CD4-positive, alpha-beta T cell treated with Interleukin-4 for 1 hour (primary cell): Measurements from ENCODE around the gene APP.
"Not testable (repeated sequence)": the region's sequence is repeated elsewhere in the genome, so short reads cannot be mapped to it uniquely, and the experiment has no call there.

Source experiments
- DNase-seq, 2 donors: peaks; one replicate each; pipeline ENCODE4 v3.0.0-alpha.2; 2020 to 2022

Gene APP

DNA sequence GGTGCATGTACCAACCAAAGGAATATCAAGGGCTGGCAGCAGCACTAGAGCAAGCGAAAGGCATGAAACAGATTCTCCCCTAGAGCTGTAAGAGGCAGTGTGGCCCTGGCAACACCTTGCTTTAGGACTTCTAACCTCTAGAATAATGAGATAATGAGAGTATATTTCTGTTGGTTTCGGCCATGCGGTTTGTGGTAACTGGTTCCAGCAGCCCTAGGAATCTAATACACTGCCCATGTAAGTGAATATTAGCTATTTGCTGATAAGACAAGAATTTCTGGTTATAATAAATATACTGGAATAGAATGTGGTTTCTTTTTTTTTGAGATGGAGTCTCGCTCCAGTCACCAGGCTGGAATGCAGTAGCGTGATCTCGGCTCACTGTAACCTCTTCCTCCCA lies 236.4 kb downstream of the APP start:
- DNase-seq: no peak

DNA sequence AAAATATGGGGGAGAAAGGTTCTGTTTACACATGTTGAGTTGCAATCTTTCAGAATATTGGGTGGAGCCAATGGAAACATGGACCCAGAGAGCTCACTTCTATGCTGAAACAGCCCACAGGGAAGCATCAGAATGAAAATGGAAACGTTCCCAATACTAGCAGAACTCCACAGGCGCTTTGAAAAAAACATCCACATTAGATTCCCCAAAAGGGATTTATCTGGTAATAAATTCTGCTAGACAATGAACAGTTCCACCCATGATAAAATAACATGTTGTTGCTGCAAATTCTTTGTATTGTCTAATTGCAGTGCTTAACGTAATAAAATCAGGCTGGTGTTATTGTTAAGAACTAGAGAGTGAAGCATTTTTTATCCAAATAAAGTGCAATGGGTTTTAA lies 238.8 kb downstream of the APP start:
- DNase-seq: no peak

DNA sequence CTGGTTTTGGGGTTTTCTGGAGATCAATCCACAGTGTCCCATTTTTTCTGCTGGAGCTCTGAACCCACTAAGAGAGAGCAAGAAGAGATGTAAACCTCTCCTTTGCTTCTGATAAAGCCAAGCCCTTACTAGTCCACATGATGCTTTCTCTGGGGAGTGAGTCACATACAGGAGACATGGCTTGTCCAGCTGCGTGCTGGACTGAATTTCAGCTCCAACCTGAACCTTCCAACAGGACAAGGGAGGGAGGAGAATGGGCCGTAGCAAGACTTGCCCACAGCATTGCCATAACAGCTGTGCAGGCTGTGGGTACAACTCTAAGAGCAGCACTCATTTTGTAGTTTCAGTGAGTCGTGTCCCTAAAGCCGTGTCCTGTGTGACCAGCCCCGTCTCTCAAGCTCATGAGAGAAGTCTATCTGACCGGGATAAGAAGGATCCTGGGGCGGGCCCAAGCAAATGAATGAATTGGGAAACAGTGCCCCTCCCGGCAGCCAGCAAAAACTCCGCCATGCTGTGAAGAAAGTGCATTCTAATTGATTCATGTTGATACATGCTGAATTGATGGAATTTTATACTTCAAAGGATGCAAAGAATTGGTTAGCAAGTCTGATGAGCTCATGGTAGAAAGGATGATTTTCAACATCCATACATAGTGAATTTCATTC lies 240.6 kb downstream of the APP start:
- no peak for DNase-seq

DNA sequence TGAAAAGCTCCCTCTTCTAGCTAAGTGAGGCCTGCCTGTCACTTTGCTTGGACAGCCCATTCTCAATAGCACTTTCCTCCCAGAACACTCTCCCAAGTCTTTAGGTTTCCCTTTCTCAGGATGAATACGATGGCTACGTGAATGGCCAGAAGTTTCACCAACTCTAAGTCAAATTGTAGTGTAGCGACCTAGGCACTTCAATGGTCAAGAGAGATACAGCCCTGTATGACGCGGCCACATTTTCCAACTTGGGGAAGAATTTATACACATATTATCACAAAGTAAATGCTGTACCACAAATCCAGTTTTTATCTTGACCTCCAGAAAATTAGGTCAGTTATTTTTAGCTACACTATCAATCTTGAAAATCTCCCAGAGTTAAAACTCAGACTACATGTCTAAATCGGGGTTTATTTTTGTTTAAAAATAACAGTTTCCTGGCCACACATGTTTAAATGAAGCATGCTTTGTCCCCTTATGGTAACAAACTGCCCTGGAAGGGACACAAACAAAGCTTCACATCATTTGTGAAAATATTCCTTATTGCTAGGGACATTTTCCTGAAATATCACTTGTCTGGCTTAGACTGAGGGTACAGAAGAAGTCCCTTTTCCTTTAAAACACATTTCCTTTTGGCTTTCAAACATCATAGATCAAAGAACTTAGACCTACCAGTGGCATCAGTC lies 243.2 kb downstream of the APP start:
- no peak for DNase-seq

DNA sequence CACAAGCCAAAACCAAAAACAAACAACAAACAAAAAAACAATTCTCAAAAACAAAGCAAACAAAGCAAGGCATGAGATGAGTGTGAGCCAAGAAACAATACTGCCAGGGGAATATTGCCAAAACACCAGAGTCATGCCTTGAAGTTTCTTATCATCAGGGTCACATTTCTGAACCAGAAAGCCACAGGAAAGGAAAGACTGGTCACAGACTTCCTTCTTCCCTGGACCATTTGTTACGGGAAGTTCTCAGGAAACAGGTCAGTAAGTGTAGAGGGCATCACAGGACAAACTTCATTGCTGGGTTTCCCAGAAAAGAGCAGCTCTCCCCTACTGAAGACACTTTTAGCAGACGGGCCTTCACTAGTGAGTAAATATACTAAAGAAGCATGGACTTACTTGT lies 244.6 kb downstream of the APP start:
- no peak for DNase-seq

DNA sequence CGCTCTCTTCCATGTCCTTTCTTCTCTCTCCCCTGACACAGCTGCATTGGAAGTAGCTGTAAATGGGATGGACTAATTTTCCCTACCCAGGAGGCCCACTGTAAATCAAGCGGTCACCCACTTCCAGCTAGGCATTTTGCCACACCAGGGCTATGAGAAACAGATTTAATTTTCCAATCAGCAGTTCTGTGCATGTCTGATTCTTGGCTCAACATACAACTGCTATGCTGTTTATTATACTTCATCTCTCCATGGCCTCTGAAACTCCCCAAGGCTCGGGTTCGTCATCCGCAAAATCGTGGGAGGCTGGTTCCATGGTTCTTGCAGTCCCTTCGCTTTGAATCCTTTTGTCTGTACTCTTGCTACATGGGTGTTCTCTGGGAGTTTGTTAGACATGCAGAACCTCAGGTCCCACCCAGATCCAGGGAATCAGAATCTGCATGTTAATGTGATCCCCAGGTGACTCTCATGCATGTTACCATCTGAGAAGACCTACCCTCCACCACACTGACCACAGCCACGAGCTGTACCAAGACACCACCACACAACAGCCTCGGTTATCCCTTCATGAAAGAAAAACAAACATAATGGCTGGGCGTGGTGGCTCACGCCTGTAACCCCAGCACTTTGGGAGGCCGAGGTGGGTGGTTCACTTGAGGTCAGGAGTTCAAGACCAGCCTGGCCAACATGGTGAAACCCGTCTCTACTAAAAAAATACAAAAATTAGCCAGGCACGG lies 245.3 kb downstream of the APP start:
- DNase-seq: no peak

DNA sequence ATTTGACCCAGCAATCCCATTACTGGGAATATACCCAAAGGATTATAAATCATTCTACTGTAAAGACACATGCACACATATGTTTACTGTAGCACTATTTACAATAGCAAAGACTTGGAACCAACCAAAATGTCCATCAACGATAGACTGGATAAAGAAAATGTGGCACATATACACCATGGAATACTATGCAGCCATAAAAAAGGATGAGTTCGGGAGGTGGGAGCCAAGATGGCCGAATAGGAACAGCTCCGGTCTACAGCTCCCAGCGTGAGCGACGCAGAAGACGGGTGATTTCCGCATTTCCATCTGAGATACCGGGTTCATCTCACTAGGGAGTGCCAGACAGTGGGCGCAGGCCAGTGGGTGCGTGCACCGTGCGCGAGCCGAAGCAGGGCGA lies 252.4 kb downstream of the APP start:
- DNase-seq: not testable (repeated sequence)

DNA sequence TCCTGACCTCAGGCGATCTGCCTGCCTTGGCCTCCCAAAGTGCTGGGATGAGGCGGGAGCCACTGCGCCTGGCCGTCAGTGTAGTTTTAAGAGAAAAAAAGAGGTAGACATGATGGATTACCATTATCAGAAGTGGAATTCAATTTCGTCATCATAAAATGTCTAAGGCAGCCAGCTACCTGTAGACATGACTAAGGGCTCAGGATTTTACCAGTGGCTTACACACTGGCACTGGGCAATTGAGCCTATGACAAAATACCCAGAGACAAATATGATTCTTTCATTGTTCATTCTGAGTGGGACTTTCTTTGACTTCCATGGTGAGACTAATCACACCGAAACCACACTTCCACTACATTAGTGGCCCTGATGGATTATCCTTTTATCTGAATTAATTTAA lies 254.3 kb downstream of the APP start:
- no peak for DNase-seq

DNA sequence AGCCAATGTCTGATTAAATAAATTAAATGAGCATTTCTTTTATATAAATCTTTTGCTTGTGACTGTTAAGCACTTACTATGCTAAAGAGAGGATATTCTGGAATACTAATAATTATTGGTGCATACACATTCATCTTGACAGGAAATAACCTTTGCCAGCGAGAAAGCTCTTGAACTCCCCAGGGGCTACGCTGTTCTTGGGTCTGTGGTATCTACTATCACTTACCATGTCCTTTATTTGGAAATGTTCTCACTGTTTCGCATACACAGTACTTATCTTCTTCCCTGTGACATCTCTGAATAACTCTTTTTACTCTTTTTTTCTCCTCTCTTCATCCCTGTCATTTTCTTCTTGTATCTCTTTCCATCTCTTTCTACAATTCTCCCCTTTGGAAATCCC lies 257.1 kb downstream of the APP start:
- no peak for DNase-seq

DNA sequence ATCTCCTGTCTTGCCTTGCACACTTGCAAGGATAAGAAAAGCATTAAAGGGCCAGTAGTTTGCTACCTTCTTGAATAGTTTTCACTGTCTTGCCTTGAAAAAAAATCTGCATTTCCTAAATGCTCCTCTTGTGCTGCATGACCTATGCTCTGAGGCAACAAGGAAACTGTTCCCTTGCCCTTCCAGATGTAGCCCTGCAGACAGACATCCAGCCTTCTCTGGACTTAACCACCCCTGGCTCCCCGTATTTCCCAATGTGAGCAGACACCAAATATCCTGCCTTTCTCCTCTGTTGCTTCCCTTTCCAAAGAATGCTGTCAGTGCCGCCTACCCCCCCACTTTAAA lies 258.2 kb downstream of the APP start:
- no peak for DNase-seq

DNA sequence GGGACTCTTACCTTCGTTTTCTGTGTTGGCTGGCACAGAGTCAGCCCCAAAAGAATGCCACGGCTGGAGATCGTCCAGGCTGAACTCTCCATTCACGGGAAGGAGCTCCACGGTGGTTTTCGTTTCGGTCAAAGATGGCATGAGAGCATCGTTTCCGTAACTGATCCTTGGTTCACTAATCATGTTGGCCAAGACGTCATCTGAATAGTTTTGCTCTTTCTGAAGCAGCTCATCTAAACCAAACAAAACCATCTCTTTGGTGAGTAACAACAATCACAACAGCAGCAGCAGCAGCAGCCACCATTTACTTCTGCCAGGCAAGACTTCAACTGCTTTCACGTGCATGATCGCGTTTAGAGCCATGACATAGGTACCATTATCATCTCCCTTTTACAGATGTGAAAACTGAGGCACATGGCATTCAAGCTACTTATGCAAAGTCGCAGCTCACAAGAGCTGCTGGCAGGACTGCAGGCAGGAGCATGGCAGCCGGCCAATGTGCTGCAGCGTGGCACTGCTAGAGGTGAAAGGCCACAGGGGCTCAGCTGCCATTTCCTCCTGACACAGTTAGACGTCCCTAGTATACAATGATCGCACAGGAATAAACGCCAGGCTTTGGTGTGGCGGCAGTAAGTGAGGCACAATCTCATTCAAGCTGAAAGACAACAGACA lies 258.7 kb downstream of the APP start:
- no peak for DNase-seq

DNA sequence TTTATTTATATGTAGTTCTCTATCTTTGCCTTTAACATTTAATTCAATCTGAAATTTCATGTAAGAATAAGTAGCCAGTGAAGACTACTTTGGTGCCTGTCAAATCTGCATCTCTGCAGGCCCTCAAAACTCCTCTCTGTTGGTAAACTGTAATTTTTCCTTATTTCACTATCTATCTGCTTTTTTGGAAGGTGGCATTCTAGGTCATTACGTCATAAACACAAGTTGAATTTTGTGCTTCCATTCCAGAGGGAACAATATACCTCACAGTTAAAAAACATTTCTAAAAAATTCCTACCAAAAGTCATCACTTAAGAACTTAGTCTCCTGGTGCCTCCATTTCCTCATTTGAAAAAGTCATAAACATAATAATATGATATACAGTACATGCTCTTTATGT lies 259.8 kb downstream of the APP start:
- no peak for DNase-seq

DNA sequence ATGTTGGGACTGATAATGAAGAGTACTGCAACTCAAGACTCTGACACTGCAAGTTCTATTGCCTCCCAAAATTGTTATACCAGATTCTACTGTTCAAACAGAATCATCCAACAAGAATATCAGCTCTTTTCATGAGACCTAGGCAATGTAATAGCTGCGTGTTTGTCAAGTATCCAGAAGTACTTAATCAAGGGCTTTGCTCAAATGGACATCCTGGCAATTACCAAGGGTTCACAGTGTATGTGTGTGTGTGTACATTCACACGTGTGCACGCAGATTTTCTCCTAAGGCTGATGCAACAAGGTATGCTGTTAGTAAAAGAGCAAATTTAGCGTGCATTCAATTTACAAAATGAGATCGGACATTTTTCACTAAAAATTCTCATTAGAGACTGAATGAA lies 261.2 kb downstream of the APP start:
- no peak for DNase-seq

DNA sequence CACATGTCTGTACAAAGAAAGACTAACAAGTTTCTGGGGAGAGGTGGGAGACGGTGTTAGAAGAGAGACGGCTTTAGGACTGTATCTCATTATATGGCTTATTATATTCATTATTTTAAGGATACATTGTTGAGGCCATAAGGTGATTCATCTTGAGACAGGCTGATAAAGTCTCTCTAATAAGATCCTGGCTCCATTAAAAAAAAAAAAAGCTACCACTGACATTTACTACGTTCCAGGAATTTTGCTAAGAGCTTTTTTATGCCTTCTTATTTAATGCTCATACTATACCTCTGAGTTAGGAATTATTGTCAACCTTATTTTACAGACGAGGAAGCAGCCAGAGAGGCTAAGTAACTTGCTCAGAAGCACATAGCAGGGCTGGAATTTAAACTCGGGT lies 262.1 kb downstream of the APP start:
- no peak for DNase-seq

DNA sequence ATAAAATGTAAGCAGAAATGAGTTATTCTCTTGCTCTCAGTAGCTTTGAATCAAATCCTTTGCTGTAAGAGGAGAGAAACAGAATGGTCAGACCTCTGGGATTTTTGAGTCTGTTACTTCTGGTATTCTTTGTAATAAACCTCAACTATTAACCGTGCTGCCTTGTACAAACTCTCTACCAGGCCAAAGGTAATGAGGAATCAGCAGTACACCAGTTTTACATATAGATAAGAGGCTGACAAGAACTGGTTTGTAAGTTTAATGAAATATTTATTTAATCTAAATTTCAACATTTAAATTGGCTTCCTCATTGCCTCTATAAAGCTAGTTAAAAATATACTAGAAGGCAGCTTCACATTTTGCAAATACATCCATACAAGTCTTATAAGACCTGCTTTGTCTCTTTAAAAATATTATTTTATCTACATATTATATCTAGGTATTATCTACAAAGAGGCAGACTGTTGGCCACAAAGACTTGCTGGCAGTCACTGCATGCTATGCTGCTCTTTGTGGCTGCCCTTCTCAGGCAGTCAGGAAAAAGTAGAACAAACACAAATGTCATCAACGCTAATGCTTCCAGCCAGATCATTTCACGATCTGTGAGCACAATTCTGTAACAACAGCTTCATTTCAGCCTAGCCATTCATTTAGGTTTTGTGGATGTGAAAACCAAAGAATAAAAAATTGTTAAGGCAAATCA lies 262.8 kb downstream of the APP start:
- DNase-seq: no peak

DNA sequence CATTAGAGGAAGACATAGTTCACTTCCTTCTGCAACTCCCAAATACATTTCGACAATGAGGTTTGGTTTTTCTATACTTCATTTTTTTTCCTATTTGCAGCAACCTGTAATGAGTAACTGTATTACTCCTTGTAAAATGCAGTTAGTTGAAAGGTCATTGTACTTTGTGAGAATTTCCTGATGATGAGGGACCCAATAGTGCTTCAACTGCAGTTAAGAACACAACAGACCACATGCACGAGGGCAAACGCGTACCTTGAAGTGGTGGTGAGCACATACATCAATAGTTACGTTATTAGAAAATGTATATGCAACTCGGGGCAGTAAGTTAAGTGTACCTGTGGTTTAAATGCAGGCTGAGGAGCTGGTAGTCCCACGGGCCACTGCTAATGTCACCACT lies 264.0 kb downstream of the APP start:
- DNase-seq: no peak

DNA sequence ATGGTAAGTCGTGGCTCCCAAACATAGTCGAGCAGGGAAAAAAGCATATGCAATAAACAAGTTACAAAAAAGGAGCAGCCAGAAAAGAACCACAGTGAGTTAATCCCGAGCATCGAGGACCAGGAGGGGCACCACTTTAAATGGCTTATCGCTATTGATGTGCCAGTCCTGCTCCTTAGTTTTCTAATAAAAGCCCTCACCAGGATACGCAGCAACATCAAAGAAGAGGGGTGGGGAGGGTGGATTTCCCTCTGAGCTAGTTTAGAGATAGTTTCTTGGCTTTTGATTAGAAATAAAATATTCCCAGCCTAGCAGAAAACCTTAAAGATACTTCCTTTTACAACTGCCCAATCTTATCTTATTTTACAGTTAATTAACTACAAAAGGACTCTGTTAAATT lies 265.4 kb downstream of the APP start:
- DNase-seq: no peak

DNA sequence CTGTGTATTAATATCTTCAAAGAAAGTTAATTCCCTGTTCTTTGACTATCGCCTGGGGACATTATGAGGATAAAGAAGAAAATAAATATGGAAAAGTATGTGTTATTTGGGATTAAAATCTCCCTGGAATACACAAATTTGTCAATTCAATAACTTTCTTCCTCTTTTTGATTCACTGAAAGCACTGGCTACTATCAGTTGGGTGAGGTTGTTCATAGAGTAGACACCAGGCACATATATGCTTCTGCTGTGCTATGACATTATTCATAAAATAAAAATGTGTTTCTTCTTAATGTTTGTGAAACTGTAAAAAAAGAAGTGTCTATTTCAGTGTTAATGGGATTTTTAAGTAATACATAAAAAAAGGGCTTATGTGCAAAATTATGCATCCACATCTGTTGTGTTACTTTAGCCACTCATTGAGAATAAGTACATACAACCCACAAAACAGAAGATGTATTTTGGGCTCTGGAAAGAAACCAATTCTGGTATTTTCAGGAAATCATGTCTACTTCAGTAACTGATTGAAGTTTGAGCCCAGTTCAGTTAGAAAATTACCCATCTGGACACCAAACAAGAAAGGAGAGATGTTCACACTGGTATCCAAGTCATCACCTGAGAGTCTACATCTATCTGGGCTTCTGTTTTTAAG lies 266.4 kb downstream of the APP start:
- no peak for DNase-seq

DNA sequence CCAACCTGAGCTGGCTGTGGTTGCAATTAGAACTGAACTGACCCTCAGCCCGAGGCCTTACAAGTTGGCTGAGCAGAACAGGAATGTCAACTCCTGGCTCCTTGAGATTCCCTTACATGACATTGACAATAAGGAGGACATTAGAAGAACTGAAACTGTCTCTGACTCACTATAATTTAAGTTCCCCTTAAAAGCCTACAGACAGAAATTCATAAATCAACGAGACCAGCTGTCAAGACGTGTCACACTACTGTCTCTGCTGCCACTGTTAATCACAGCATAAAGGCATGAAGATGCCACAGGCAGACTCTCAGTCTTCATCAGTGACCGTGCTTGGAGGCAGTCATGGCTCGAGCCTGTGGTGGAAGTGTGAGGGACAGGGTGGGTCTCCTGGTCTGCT lies 267.0 kb downstream of the APP start:
- peak; percentile 3 to 22 for DNase-seq

DNA sequence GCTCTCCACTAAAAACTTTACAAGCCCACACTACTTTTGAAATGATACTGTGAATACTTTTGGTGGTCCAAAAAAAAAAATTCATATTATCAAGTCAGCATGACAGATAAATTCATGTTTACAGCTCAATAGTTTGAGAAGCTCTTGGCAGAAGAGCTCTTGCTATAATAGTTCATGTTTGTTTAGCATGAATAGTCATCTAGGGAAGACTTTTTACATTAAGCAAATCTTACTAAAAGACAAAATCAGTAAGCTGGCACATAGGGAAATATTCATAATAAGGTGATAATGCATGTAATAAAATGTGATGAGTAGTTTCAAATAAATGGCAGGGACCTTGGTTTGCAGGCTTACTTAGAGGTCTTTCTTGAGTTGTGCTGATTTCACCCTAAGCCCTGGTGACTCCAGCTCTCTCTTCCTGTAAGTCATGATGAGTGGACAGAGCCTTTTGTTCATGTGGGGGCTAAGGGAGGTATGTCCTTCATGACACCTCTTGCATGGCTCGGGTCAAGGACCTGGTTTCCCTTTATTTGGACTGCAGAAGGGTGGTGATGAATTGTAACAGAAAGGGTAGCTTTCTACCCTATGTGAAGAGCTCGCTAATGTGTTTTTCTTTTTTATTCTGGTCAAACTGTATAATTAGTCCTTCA lies 269.1 kb downstream of the APP start:
- DNase-seq: no peak

DNA sequence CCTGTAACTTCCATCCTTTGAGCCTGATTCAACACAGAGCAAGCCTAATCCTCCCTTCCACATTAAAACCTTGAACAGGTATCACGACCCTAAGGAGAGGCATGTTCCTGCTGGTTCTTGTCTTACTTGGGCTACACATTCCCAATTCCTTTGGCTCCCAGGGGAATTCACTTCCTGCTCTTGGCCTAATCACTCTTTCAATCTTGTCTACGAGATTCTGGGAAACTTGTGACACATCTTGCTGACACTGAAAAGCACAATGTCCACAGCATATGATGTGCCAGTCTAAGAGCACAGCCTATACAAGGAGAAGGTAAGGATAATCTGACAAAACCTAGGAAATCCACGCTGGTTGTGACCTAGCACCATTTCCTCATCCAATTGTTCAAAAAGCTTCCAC lies 271.9 kb downstream of the APP start:
- DNase-seq: no peak

DNA sequence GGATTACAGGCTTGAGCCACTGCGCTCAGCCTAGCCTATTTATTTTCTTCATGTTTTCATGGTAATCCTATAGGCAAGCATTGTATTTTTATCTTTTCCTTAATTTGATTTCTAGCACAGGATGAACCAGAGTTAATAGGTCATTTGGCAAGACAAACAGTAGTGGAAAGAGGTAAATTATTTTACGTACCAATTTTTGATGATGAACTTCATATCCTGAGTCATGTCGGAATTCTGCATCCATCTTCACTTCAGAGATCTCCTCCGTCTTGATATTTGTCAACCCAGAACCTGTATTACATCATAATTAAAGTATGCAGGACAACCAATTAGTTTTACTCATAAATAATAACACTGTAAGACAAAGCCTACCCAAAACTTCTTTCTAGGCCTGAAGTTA lies 273.2 kb downstream of the APP start:
- DNase-seq: no peak
